Activated naive CD4-positive, alpha-beta T cell treated with anti-CD3 and anti-CD28 coated beads, Interleukin-2, amount 10 ng/mL, durations not matched to agents 7 days and 5 days (primary cell): ENCODE data around the gene ALDH8A1.

Experiments used
- CTCF ChIA-PET: fragments of 350-600 bp; sonication (Branson Sonifier 250); formaldehyde crosslinking; loops from one replicate; lab custom pipeline; 2021; ENCODE audit warnings: antibody characterized with exemption; lab: Charles Lee
- DNase-seq: peaks from one replicate; pipeline ENCODE4 v3.0.0-alpha.2; 2020
- H3K27ac Mint-ChIP-seq: one replicate; pipeline ENCODE4 v1.8.0; 2021; ENCODE audit warnings: mild to moderate bottlenecking, moderate library complexity, mixed read lengths
- H3K27me3 Mint-ChIP-seq: one replicate; pipeline ENCODE4 v1.8.0; 2021; ENCODE audit warnings: mild to moderate bottlenecking, mixed read lengths
- H3K36me3 Mint-ChIP-seq: one replicate; pipeline ENCODE4 v1.8.0; 2021; ENCODE audit warnings: mixed read lengths
- H3K4me1 Mint-ChIP-seq: one replicate; pipeline ENCODE4 v1.8.0; 2021; ENCODE audit warnings: mixed read lengths
- H3K4me3 Mint-ChIP-seq: one replicate; pipeline ENCODE4 v1.8.0; 2021; ENCODE audit warnings: mild to moderate bottlenecking, moderate library complexity, mixed read lengths
- H3K9me3 Mint-ChIP-seq: one replicate; pipeline ENCODE4 v1.8.0; 2021; ENCODE audit warnings: mixed read lengths

ALDH8A1 gene, protein sequence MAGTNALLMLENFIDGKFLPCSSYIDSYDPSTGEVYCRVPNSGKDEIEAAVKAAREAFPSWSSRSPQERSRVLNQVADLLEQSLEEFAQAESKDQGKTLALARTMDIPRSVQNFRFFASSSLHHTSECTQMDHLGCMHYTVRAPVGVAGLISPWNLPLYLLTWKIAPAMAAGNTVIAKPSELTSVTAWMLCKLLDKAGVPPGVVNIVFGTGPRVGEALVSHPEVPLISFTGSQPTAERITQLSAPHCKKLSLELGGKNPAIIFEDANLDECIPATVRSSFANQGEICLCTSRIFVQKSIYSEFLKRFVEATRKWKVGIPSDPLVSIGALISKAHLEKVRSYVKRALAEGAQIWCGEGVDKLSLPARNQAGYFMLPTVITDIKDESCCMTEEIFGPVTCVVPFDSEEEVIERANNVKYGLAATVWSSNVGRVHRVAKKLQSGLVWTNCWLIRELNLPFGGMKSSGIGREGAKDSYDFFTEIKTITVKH

DNA sequence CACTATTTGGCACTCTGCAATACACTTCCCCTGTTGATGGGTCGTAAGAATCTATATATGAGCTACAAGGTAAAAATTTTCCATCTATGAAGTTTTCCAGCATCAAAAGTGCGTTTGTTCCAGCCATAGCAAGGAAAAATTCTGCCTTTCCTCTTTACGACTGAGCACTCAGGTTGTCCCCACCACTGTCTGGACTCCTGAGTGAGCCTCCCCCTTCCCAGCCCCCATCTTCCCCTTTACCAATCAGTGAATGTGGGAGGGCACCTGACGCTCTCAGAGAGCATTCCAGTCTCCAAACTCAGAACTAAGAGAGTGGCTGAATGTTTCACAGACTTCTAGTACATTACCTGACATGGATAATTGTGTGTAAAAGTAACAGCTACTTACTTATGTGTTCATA lies at the start of gene ALDH8A1:
ALDH8A1 (minus strand) TSS at position 175 of the 400 bp plus-strand sequence; CDS start at position 127, 48 bp downstream.
- CTCF ChIA-PET: interaction anchor here (2.0 kb wide), 1 partner anchor 9 kb away, joined by 4 read pairs; no protein-coding TSS in a partner anchor
- no peak within 1 kb of the TSS for H3K27ac Mint-ChIP-seq
- no peaks in the 10 kb centered on the region for H3K4me1 Mint-ChIP-seq
- H3K36me3 Mint-ChIP-seq: no peaks in the 10 kb centered on the region
- no peak for DNase-seq
- H3K27me3 Mint-ChIP-seq: no peaks in the 10 kb centered on the region
- H3K4me3 Mint-ChIP-seq: no peak within 1 kb of the TSS
- no peaks in the 10 kb centered on the region for H3K9me3 Mint-ChIP-seq

DNA sequence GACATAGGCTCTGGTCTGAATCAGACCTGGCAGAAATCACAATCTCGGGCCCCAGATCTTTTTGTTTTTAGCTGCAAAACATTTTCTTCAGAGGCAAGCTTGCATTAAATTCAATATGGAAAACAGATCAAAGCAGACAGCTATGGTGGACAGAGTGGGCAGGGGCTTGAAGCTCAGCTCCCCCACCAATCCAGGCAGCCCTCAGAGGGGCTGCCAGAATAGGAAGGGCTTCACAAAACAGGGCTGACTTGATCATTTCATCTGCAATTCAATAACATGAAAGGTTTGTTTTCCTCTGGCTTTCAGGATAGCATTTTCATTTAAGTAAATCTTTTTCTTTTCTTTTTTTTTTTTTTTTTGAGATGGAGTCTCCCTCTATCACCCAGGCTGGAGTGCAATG lies 49.2 kb upstream of the ALDH8A1 start:
- Mint-ChIP-seq H3K36me3 (peaks cover 28% of the 10 kb centered on the region), H3K4me1 (peaks cover 4% of the 10 kb centered on the region), H3K4me3 (no peak overlapping the region), H3K27ac (no peak overlapping the region), H3K27me3 (no peaks in the 10 kb centered on the region), H3K9me3 (no peaks in the 10 kb centered on the region)
- DNase-seq: no peak
- CTCF ChIA-PET: interaction anchor here (0.7 to 0.9 kb wide), 2 partner anchors 48 to 283 kb away, joined by 3 read pairs; no protein-coding TSS in a partner anchor

DNA sequence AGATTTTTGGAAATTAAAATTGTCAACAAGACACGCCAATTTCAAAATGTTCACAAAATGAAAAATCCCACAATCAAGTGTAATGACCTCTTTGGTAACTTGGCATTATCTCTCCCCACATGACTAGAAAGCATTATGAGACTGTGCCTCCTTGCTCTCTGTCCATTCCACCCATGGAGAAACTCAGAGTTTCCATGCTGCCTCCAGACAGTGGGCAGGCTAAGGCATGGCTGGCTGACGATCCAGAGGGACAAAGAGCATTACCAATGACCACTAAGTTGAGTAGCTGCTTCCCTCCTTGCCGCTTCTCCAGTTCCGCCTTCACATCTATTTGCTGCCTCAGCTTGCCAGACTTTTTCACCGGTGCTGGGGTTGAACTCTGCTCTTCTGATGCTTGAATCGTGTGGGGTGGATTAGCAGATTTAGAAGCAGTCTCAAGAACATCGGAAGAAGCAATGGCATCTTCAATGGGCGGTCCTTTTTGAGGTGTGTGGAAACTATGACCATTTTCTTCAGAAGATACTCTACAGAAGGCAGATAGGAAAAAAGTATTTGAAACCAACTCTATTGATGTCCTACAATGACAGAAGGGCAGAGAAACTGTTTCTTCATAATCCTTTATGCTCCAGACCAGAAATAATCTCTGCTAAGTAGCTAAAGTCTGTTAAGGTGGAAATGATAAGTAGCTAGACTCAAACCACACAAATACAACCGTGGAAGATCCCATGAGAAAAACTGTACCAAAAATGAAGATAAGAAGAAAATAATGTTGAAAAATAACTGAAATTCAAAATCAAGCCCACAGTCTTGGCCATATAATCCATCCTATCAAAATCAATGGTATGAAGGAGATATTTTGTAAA lies 47.5 kb upstream of the ALDH8A1 start:
- H3K27me3 Mint-ChIP-seq: no peaks in the 10 kb centered on the region
- no peaks in the 10 kb centered on the region for H3K9me3 Mint-ChIP-seq
- no peaks in the 10 kb centered on the region for H3K4me1 Mint-ChIP-seq
- CTCF ChIA-PET: interaction anchor here (0.8 to 1.5 kb wide), 4 partner anchors 9 to 186 kb away, joined by 3 to 4 read pairs (median 3); no protein-coding TSS in a partner anchor
- no peak overlapping the region for H3K27ac Mint-ChIP-seq
- peaks cover 28% of the 10 kb centered on the region for H3K36me3 Mint-ChIP-seq
- no peak overlapping the region for H3K4me3 Mint-ChIP-seq
- DNase-seq: no peak

DNA sequence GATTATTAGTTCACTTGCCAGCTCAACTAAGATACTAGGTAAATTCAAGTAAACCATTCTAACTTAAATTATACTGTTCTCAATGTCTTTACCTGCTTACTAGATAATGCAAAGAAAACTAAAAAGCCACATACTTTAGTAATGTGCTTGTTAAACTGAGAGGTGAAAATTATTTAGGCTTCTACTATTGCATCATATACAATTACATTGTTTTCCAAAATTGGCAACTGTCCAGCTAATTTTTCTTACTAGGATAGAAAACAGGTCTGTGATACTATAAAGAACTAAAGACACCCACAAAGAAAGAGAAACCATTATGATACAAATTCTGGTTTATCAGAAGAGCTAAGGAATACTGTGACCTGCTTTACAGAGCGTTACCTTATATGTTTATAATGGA lies 45.6 kb upstream of the ALDH8A1 start:
- H3K9me3 Mint-ChIP-seq: no peaks in the 10 kb centered on the region
- CTCF ChIA-PET: interaction anchor here (0.6 to 0.7 kb wide), 2 partner anchors 15 to 479 kb away, joined by 3 read pairs; no protein-coding TSS in a partner anchor
- H3K4me1 Mint-ChIP-seq: no peaks in the 10 kb centered on the region
- H3K27ac Mint-ChIP-seq: no peak overlapping the region
- peaks cover 25% of the 10 kb centered on the region for H3K36me3 Mint-ChIP-seq
- no peak for DNase-seq
- H3K27me3 Mint-ChIP-seq: no peaks in the 10 kb centered on the region
- no peak overlapping the region for H3K4me3 Mint-ChIP-seq

DNA sequence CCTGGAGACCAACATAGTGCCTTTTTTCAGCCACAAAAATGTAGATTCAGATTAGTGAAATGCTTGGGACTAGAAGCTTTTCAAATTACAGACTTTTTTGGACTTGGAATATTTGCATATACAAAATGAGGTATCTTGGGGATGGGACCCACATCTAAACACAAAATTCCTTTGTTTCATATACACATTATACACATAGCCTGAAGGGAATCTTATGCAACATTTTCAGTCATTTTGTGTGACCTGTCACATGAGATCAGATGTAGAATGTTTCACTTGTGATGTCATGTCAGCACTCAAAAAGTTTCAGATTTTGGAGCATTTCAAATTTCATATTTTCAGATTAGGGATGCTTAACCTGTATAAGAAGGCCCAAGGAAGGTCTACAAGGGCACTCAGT lies 44.5 kb upstream of the ALDH8A1 start:
- Mint-ChIP-seq H3K27me3 (no peaks in the 10 kb centered on the region), H3K4me1 (no peaks in the 10 kb centered on the region), H3K9me3 (no peaks in the 10 kb centered on the region), H3K27ac (no peak overlapping the region), H3K4me3 (no peak overlapping the region), H3K36me3 (peaks cover 26% of the 10 kb centered on the region)
- no peak for DNase-seq
- CTCF ChIA-PET: interaction anchor here (0.9 to 1.2 kb wide), 2 partner anchors 12 to 53 kb away, joined by 3 read pairs; no protein-coding TSS in a partner anchor

DNA sequence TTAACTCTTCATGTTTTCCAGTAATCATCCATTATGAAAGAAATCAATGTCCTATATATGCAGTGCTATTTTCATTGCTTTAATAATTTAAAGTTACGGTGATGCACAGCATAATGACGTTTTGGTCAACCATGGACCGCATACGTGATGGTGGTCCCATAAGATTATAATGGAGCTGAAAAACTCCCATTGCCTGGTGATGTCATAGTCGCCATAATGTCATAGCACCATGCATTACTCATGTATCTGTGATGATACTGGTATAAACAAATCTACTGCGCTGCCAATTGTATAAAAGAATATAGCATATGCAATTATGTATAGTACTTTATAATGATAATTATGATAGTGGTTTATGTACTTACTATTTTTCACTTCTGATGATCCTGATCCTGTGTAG lies 42.3 kb upstream of the ALDH8A1 start:
- H3K9me3 Mint-ChIP-seq: no peaks in the 10 kb centered on the region
- no peaks in the 10 kb centered on the region for H3K4me1 Mint-ChIP-seq
- no peak overlapping the region for H3K4me3 Mint-ChIP-seq
- CTCF ChIA-PET: interaction anchor here (2.0 kb wide), 1 partner anchor 13 kb away, joined by 5 read pairs; no protein-coding TSS in a partner anchor
- DNase-seq: no peak
- H3K27me3 Mint-ChIP-seq: no peaks in the 10 kb centered on the region
- H3K27ac Mint-ChIP-seq: no peak overlapping the region
- H3K36me3 Mint-ChIP-seq: peaks cover 26% of the 10 kb centered on the region

DNA sequence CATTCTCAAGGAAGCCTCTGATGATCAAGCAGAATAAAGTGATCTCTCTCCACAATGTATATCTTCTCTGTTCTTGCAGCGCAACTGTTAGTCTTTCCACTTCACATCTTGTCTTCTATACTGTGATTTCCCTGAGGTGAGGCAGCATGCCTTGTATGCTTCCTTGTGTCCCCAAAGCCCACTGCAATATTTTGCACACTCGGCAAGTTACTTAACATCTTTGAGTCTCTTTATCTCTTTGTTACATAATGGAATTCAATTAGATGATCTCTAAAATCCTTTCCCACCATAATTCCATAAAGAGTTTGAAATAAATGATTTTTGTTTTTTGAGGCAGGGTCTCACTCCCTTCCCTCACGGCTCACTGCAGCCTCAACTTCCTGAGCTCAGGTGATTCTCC lies 40.4 kb upstream of the ALDH8A1 start:
- no peak overlapping the region for H3K27ac Mint-ChIP-seq
- H3K9me3 Mint-ChIP-seq: no peaks in the 10 kb centered on the region
- peaks cover 16% of the 10 kb centered on the region for H3K36me3 Mint-ChIP-seq
- no peak overlapping the region for H3K4me3 Mint-ChIP-seq
- CTCF ChIA-PET: no interaction called here
- H3K27me3 Mint-ChIP-seq: no peaks in the 10 kb centered on the region
- DNase-seq: no peak
- H3K4me1 Mint-ChIP-seq: no peaks in the 10 kb centered on the region

DNA sequence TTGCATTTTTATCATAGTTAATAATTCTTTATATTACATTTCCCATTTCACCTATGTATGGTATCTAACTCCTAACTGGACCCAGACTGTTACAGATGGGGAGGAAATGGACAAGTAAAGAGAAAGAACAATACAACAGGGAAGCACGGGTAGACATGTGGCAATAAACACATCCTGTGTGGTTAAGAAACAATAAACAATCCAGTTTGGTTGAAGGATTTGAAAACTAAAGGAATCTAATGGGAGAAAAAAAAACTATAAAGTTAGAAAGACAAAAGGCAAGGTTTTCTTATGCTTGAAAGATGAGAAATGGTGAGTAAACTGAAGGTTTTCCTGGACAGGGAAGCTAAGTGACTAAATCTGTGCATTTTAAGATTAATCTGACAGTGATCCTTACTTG lies 34.9 kb upstream of the ALDH8A1 start:
- Mint-ChIP-seq H3K9me3 (no peaks in the 10 kb centered on the region), H3K36me3 (peaks cover 37% of the 10 kb centered on the region), H3K4me1 (peaks cover 27% of the 10 kb centered on the region), H3K27ac (no peak overlapping the region), H3K27me3 (no peaks in the 10 kb centered on the region), H3K4me3 (no peak overlapping the region)
- CTCF ChIA-PET: no interaction called here
- DNase-seq: no peak

DNA sequence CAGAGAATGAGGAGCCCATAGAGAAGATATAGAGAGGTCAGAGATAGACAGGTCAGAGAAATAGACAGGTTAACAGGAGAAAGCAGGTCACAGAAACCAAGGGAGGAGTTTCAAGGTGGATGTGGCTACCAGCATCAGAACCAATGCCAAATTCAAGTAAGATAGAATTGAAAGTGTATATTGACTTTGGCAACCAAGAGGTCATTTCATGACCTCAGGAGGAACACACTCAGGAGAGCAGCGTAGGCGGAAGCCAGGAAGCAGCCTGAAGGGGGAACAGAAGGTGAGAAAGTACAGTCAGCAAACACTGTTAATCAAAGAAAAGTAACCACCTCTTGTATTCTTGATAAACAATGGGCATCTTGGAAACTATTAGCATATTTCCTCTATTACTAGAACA lies 33.9 kb upstream of the ALDH8A1 start:
- H3K4me3 Mint-ChIP-seq: no peak overlapping the region

DNA sequence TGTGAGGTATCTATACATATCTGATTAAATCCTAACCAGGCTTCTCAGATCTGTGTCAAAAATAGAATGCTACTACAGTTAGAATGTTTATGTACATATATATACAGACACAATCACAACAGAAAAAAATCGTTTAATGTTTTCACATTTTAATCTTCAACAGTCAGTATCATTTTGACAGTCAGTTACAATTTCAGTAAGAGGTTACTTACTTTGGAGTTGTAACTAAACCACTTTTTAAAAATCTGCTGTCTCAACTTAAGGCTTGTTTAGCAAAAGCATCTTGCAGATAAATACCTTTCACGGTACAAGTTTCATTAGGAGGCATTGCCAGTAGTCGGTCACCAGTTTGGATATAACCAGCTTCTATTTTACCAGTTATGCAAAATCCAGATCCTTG lies 32.3 kb upstream of the ALDH8A1 start:
- peaks cover 39% of the 10 kb centered on the region for H3K4me1 Mint-ChIP-seq
- no peak for DNase-seq
- no peak overlapping the region for H3K4me3 Mint-ChIP-seq
- H3K27me3 Mint-ChIP-seq: no peaks in the 10 kb centered on the region
- peaks cover 43% of the 10 kb centered on the region for H3K36me3 Mint-ChIP-seq
- no peak overlapping the region for H3K27ac Mint-ChIP-seq
- H3K9me3 Mint-ChIP-seq: no peaks in the 10 kb centered on the region
- CTCF ChIA-PET: no interaction called here

More for the DNA sequence above, 33.9 kb upstream of the ALDH8A1 start:
- no peak for DNase-seq
- Mint-ChIP-seq H3K36me3 (peaks cover 43% of the 10 kb centered on the region), H3K4me1 (peaks cover 35% of the 10 kb centered on the region), H3K27ac (no peak overlapping the region), H3K9me3 (no peaks in the 10 kb centered on the region), H3K27me3 (no peaks in the 10 kb centered on the region)
- CTCF ChIA-PET: no interaction called here

DNA sequence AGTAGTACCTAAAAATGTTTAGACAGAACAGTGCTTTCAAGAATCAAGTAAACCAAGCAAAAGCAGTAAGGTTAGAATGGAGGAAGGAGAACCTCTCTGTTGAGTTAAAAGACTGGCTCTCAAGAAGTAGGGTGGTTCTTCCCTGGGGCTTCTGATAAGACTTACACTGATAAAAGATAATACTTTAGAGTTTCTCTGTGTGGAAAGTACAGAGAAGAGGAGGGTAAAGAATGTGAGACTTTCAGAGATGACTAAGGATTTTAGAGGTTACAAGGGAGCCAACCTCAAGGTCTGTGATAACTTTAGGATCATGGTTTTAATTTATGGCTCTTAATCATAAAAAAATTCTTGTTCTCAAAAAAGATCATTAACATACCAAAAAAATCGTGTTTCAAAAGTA lies 30.9 kb upstream of the ALDH8A1 start:
- no peak for DNase-seq
- no peaks in the 10 kb centered on the region for H3K27me3 Mint-ChIP-seq
- CTCF ChIA-PET: interaction anchor here (1.1 kb wide), 1 partner anchor 15 kb away, joined by 3 read pairs; no protein-coding TSS in a partner anchor
- H3K9me3 Mint-ChIP-seq: no peaks in the 10 kb centered on the region
- no peak overlapping the region for H3K4me3 Mint-ChIP-seq
- H3K4me1 Mint-ChIP-seq: peaks cover 39% of the 10 kb centered on the region
- H3K27ac Mint-ChIP-seq: no peak overlapping the region
- H3K36me3 Mint-ChIP-seq: peaks cover 52% of the 10 kb centered on the region

DNA sequence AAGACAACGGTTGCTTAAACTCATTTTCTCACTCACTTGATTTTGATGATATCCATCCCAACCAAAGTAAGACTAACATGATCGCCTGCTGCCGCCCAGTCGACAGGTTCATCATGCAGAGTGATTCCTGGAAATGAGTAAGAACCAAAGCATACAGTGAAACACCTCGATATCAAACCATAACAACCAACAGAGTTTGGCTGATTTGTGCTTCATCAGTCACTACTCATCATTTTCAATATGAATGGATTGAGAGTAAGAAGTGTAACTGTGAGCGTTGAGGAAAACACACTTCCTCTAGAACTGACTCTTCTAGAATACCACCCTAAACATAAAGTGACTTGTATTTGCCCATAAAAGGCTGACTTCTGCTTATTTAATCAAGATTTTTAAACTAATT lies 29.2 kb upstream of the ALDH8A1 start:
- no peaks in the 10 kb centered on the region for H3K27me3 Mint-ChIP-seq
- peaks cover 31% of the 10 kb centered on the region for H3K4me1 Mint-ChIP-seq
- DNase-seq: peak; percentile 32
- peak overlapping the region; percentile 63 for H3K27ac Mint-ChIP-seq
- no peak overlapping the region for H3K4me3 Mint-ChIP-seq
- CTCF ChIA-PET: no interaction called here
- peaks cover 61% of the 10 kb centered on the region for H3K36me3 Mint-ChIP-seq
- no peaks in the 10 kb centered on the region for H3K9me3 Mint-ChIP-seq

DNA sequence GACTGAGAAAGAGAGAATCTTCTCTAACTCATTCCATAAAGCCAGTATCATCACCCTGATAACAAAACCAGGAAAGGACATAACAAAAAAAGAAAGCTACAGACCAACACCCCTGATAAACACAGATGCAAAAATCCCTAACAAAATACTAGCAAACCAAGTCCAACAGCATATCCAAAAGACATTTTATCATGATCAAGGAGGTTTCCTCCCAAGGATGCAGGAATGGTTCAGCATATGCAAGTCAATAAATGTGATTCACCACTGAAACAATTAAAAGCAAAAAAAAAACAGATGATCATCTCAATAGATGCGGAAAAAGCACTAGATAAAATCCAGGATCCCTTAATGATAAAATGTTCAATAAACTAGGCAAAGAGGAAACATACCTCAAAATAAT lies 24.5 kb upstream of the ALDH8A1 start:
- CTCF ChIA-PET: no interaction called here
- DNase-seq: no peak
- Mint-ChIP-seq H3K4me1 (peaks cover 9% of the 10 kb centered on the region), H3K27ac (no peak overlapping the region), H3K9me3 (no peaks in the 10 kb centered on the region), H3K36me3 (peaks cover 55% of the 10 kb centered on the region), H3K4me3 (no peak overlapping the region), H3K27me3 (no peaks in the 10 kb centered on the region)

DNA sequence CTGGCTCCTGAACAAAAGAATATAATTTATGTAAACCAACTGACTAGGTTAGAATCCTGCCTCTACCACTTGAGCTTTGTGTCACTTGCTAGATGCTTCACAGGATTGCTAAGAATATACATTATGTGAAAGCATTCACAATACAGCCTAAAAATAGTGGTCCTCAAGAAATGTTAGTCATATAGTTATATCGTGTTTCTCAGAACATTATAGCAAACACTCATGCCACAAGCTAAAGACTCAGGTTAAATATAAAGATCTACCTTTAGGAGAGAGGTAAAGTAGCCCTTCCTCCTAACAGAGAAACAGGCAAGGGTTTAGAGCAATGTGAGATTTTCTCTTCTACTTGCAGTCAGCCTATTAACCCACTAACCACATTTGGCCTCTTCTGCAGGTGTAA lies 17.8 kb upstream of the ALDH8A1 start:
- no peaks in the 10 kb centered on the region for H3K9me3 Mint-ChIP-seq
- H3K27ac Mint-ChIP-seq: no peak overlapping the region
- H3K36me3 Mint-ChIP-seq: peaks cover 26% of the 10 kb centered on the region
- no peak for DNase-seq
- no peaks in the 10 kb centered on the region for H3K4me1 Mint-ChIP-seq
- no peaks in the 10 kb centered on the region for H3K27me3 Mint-ChIP-seq
- no peak overlapping the region for H3K4me3 Mint-ChIP-seq
- CTCF ChIA-PET: interaction anchor here (0.6 to 0.8 kb wide), 2 partner anchors 10 to 28 kb away, joined by 3 read pairs; no protein-coding TSS in a partner anchor
